Measurements from ENCODE around the gene ARHGAP36. TPM values are rescaled to one million over a fixed set of nuclear protein-coding genes. Genes with fewer than 3 reads are reported as not detected.

ARHGAP36 gene
- total RNA-seq, 1 experiment from 2014 or later, result not detected

DNA sequence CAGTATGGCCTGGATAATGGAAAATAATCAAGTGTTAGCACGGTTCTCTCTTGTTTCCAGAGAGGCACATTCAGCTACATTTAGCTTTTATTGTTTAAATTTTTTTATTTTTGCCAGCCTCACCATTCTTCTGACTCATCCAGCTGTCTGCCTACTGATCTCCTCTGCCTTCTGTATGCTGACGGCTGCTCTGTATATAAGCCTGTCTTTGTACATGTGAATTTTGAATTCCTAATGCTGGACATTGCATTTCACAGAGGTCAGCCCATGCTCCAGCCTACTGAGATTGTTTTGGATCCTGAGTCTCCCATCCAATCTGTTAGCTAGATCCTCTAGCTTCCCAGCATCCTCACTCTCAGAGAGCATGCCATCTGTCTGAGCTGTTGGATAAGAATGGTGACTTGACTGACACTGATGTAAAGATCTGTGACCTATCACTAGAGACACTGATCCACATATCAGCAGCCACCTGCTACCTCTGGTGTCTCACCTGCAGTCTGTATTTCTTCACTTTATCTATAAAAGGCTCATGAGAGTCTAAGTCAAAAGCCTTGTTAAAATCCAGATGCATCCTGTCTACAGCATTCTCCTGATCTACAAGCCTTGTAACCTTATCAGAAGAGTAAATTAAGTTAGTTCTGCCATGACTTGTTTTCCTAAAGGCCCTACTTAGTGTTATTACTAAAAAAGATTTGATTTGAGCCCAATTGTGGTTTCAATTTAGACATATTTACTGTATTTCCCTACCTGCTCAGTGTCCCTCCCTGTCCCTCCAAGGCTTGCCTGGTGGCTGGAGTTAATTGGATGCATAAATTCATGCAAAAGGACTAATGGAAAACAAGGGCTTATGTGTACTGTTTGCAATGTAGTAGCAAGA lies 25.6 kb upstream of the ARHGAP36 start:
- Histone ChIP-seq H3K36me3 (ENCODE audit: insufficient read depth, low read length, poor library complexity, severe bottlenecking) (no peaks in the 10 kb centered on the region), H3K4me1 (ENCODE audit: insufficient read depth, low read length, poor library complexity, severe bottlenecking) (no peaks in the 10 kb centered on the region), H3K27ac (ENCODE audit: low read depth, low read length, poor library complexity, severe bottlenecking) (no peak overlapping the region), H3K27me3 (replicated peaks; ENCODE audit: insufficient read depth, low read depth, low read length, poor library complexity) (peaks cover 36% of the 10 kb centered on the region), H3K9me3 (ENCODE audit: low read depth, low read length, poor library complexity, severe bottlenecking) (no peaks in the 10 kb centered on the region), H3K4me3 (ENCODE audit: low read depth, low read length, poor library complexity, severe bottlenecking) (no peak overlapping the region)
- no TSS peak for BruUV-seq (replicated peaks)
- no peak for DNase-seq (ENCODE audit: low spot score)
- CTCF ChIA-PET, result no interaction called here
- intact Hi-C loops (cut with micrococcal nuclease; ENCODE audit: unreplicated experiment), result no loop called here
- TF ChIP-seq, protein P1, sequence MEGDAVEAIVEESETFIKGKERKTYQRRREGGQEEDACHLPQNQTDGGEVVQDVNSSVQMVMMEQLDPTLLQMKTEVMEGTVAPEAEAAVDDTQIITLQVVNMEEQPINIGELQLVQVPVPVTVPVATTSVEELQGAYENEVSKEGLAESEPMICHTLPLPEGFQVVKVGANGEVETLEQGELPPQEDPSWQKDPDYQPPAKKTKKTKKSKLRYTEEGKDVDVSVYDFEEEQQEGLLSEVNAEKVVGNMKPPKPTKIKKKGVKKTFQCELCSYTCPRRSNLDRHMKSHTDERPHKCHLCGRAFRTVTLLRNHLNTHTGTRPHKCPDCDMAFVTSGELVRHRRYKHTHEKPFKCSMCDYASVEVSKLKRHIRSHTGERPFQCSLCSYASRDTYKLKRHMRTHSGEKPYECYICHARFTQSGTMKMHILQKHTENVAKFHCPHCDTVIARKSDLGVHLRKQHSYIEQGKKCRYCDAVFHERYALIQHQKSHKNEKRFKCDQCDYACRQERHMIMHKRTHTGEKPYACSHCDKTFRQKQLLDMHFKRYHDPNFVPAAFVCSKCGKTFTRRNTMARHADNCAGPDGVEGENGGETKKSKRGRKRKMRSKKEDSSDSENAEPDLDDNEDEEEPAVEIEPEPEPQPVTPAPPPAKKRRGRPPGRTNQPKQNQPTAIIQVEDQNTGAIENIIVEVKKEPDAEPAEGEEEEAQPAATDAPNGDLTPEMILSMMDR (conservative IDR thresholded peaks at IDR 0.05; ENCODE audit: low read depth, low read length), result no peak
- no peak for TF ChIP-seq EZH2 (IDR thresholded peaks at IDR 0.05; ENCODE audit: borderline replicate concordance, low read depth, low read length, poor library complexity, severe bottlenecking)
- POLR2A ChIA-PET (ENCODE audit: low non-redundant PET), result no interaction called here

DNA sequence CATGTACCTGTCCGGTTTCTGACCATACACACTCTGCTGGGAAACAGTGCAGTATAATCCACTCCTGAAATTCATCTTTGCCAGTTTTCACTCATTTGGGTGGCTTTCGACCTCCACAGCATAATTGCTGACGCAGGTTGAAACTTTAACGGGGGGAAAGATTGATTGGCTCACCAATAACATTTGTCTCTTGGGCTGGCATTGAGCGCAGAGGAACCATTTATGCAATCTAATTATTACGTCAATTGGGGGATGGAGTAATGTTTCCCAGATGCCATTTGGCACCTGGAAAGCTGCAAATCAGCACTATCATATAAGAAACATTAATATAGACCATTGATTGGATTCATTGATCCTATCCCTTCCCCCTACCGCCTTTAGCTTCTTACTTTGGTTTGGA lies 24.1 kb upstream of the ARHGAP36 start:
- Histone ChIP-seq H3K27me3 (replicated peaks; ENCODE audit: insufficient read depth, low read depth, low read length, poor library complexity) (peaks cover 28% of the 10 kb centered on the region), H3K4me3 (ENCODE audit: low read depth, low read length, poor library complexity, severe bottlenecking) (no peak overlapping the region), H3K9me3 (ENCODE audit: low read depth, low read length, poor library complexity, severe bottlenecking) (no peaks in the 10 kb centered on the region), H3K36me3 (ENCODE audit: insufficient read depth, low read length, poor library complexity, severe bottlenecking) (no peaks in the 10 kb centered on the region), H3K27ac (ENCODE audit: low read depth, low read length, poor library complexity, severe bottlenecking) (no peak overlapping the region), H3K4me1 (ENCODE audit: insufficient read depth, low read length, poor library complexity, severe bottlenecking) (no peaks in the 10 kb centered on the region)
- CTCF ChIA-PET, result no interaction called here
- intact Hi-C loops (cut with micrococcal nuclease; ENCODE audit: unreplicated experiment), result no loop called here
- BruUV-seq (replicated peaks), result no TSS peak
- TF ChIP-seq, protein P1 (conservative IDR thresholded peaks at IDR 0.05; ENCODE audit: low read depth, low read length), result no peak
- TF ChIP-seq EZH2 (IDR thresholded peaks at IDR 0.05; ENCODE audit: borderline replicate concordance, low read depth, low read length, poor library complexity, severe bottlenecking), result no peak
- DNase-seq (ENCODE audit: low spot score), result no peak
- POLR2A ChIA-PET (ENCODE audit: low non-redundant PET), result no interaction called here

DNA sequence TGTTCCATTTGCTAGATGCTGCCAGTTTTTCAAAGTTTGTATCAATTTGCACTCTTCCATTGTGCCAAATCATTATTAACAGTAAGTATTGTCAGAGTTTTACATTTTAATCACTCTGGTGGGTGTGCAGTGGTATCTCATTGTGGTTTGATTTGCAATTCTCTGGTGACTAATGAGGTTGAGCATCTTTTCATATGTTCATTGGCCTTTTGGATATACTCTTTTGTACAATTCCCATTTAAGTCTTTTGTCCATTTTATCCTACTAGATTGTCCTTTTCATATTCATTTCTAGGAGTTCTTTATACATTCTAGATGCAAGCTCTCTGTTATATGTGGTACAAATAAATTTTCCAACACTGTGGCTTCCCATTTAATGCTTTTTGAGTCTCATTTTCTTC lies 17.4 kb upstream of the ARHGAP36 start:
- H3K27ac ChIP-seq (ENCODE audit: low read depth, low read length, poor library complexity, severe bottlenecking), result no peak overlapping the region
- H3K4me3 ChIP-seq (ENCODE audit: low read depth, low read length, poor library complexity, severe bottlenecking), result no peak overlapping the region
- ChIA-PET POLR2A (ENCODE audit: low non-redundant PET) (no interaction called here), CTCF (no interaction called here)
- no peaks in the 10 kb centered on the region for H3K4me1 ChIP-seq (ENCODE audit: insufficient read depth, low read length, poor library complexity, severe bottlenecking)
- BruUV-seq (replicated peaks), result no TSS peak
- H3K36me3 ChIP-seq (ENCODE audit: insufficient read depth, low read length, poor library complexity, severe bottlenecking), result no peaks in the 10 kb centered on the region
- TF ChIP-seq, protein P1 (conservative IDR thresholded peaks at IDR 0.05; ENCODE audit: low read depth, low read length), result no peak
- TF ChIP-seq EZH2 (IDR thresholded peaks at IDR 0.05; ENCODE audit: borderline replicate concordance, low read depth, low read length, poor library complexity, severe bottlenecking), result no peak
- intact Hi-C loops (cut with micrococcal nuclease; ENCODE audit: unreplicated experiment), result no loop called here
- no peak for DNase-seq (ENCODE audit: low spot score)
- H3K27me3 ChIP-seq (replicated peaks; ENCODE audit: insufficient read depth, low read depth, low read length, poor library complexity), result peaks cover 20% of the 10 kb centered on the region
- no peaks in the 10 kb centered on the region for H3K9me3 ChIP-seq (ENCODE audit: low read depth, low read length, poor library complexity, severe bottlenecking)

All from A673 (cell line).